SK-N-SH (cell line): ENCODE data around the gene UPF3A.

Experiments
- CTCF ChIP-seq: fragments of 200-600 bp; sonication (generic); IDR thresholded peaks from 2 replicates; pipeline ENCODE4 v1.6.1; 2017; ENCODE audit warnings: antibody characterized with exemption, mild to moderate bottlenecking, moderate library complexity
- GATA2 ChIP-seq: sonication (generic); formaldehyde crosslinking; IDR thresholded peaks from 2 replicates; pipeline ENCODE4 v1.5.0; 2020; ENCODE audit warnings: mild to moderate bottlenecking, missing genetic modification reagents
- POLR2AphosphoS5 ChIP-seq: IDR thresholded peaks from 2 replicates; pipeline ENCODE4 v1.6.1; 2012; ENCODE audit warnings: low read depth, low read length
- SMC3 ChIP-seq: IDR thresholded peaks from 2 replicates; pipeline ENCODE4 v1.6.1; 2012; ENCODE audit warnings: low read depth, low read length, improper control_type of control experiment
- TAF1 ChIP-seq: IDR thresholded peaks from 2 replicates; pipeline ENCODE4 v1.6.1; 2012; ENCODE audit warnings: low read depth, mild to moderate bottlenecking, low read length, moderate library complexity, borderline replicate concordance
- USF2 ChIP-seq: fragments of 150-350 bp; IDR thresholded peaks from 2 replicates; pipeline ENCODE4 v1.6.1; 2017; ENCODE audit warnings: antibody characterized with exemption, low read length, low read depth, borderline replicate concordance
- ZBTB33 ChIP-seq: IDR thresholded peaks from 2 replicates; pipeline ENCODE4 v1.4.0; 2012; ENCODE audit warnings: low read depth, borderline replicate concordance

GRCh38 chr13:114298866-114299265, 17.5 kb downstream of the UPF3A start:
- TF ChIP-seq CTCF: no peak
- no peak for TF ChIP-seq TAF1
- TF ChIP-seq GATA2 (CRISPR knock-in tag): no peak
- no peak for TF ChIP-seq SMC3
- no peak for TF ChIP-seq ZBTB33
- TF ChIP-seq USF2: no peak
- TF ChIP-seq POLR2AphosphoS5: no peak
